GM19372 (cell line): ENCODE results near the gene CPB2.

Source experiments
- ATAC-seq: cut with Tn5 transposase; IDR thresholded peaks from one replicate; pipeline ENCODE4 v1.9.1; 2021; ENCODE audit warnings: mild to moderate bottlenecking, low read depth, moderate library complexity; ENCODE audit not compliant: unreplicated experiment

The CPB2 gene

GRCh38 chr13:46104868-46105267 lies at the start of gene CPB2:
Gene CPB2, minus strand, starts transcription at chr13:46105033. Its CDS starts 24 bp downstream, at chr13:46105009.
- no peak for ATAC-seq

GRCh38 chr13:46154136-46154801 lies 49.4 kb upstream of the CPB2 start:
- ATAC-seq = no peak

- no peak for ATAC-seq
Observed at GRCh38 chr13:46152627-46153328, 47.9 kb upstream of the CPB2 start.

GRCh38 chr13:46150134-46150693 lies 45.4 kb upstream of the CPB2 start:
- ATAC-seq = no peak

DNA sequence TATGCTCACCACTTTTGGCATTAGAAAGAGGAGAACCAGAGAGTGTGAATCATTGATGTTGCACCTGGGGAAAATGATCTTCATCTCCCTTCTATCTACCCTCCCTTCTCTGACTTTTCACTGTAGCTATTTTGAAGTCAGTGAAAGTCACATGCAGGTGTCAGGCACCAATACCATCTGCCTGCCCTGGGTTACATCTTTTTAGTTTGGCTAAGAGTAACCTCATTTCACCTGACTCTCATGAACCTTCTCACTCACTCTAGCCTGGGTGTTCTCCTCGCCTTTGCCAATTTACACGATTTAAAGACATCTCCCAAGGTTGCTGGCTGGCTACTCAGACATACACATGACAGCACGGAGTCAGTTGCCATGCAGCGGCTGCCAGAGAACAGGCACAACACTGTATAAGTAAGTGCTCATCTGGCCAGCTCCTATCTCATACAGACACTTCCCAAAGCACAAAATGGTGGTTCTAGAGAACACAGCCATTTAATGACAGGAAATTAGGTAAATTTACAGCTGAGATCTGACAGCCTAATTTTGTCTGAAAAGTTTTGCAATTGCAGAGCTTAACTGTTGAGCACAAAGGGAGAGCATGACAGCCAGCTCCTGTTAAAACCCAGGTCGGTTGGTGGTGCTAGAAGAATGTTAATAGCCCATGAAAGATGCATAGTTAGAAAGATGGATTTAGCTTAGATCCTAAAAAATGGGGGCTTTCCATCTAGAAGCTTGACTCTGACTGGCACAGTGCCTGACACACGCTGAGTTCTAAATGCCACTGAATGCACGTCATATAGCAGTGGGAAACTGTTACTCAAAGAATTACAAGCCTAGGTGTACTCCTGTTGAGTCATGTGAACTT lies 44.7 kb upstream of the CPB2 start:
- no peak for ATAC-seq

- no peak for ATAC-seq
Observed at GRCh38 chr13:46146898-46147297, 42.1 kb upstream of the CPB2 start.

GRCh38 chr13:46145950-46146349 lies 41.1 kb upstream of the CPB2 start:
- ATAC-seq = no peak

DNA sequence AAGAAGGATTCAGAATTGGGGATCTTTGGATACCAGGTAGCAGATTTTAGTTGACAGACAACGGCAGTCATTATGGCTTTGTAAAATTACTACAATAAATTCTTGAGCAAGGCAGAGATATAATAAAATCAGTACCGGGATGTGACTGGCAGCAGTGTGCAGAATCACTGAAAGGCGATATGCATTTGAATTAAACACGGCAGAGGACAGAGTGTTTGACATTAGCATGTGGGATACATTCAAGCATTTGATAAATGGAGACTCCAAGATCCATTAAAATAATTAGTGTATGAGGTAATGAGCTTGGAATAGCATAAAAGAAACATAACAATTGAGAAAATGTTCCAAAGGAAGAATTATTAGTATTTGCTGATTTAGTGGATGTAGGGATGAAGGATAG lies 40.3 kb upstream of the CPB2 start:
- no peak for ATAC-seq

GRCh38 chr13:46143184-46143701 lies 38.4 kb upstream of the CPB2 start:
- ATAC-seq = no peak

DNA sequence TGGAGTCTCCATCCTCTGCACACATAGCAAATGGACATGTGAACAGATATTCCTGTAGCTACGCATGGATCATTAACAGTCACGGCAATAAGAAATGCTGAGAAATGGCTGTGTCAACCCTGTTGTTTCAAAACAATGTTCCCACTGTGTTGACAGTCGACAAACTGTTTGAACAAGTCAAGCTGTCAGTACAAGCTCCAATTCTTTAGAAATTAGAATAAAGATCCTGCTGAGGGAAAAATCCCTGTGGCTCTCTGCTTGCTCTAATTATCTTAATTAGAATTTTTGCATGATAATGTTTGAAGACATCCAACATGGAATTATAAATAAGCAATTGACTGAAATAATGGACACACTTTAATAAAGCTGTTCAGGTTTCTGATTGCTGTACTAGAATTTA lies 37.9 kb upstream of the CPB2 start:
- ATAC-seq = no peak

DNA sequence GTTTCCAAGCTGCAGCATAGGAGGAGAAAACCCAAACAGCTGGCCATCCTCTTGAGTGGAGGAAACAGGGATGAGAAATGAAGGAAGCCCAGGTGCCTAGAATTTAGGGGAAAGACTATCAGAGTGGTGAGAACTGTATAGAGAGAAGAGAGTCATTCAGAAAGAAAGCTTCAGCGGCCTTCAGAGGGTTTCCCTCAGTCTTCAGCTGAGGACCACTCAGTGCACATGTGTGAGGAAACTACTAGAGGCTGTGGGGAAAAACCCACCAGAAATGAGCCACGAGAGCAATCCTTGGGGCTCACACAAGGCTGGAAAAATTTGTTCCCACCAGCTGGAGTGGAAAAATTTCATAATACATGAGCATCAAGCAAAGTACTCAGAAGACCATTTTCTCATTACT lies 35.2 kb upstream of the CPB2 start:
- no peak for ATAC-seq

GRCh38 chr13:46137627-46138317 lies 32.9 kb upstream of the CPB2 start:
- no peak for ATAC-seq

DNA sequence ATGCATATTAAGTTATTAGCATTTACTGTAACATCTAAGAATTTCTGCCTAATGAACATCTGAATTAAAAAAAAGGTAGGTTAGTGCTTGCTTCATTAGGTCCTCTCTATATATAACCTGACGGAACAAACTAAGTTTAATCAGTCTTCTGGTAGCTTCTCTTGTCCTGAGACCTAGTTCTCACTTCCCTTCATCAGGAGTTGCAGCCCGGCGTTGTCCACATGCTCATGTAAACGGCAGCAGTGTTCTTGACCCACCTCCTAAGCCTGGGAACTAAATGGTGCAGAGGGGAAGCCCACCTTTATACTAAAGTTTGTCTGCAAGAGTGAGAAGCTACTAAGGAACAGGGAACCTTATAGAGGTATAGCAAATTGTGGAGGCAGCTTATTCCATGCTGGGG lies 31.9 kb upstream of the CPB2 start:
- ATAC-seq = no peak

- no peak for ATAC-seq
Observed at GRCh38 chr13:46134961-46135522, 30.2 kb upstream of the CPB2 start.

GRCh38 chr13:46134494-46134893 lies 29.7 kb upstream of the CPB2 start:
- ATAC-seq = no peak

DNA sequence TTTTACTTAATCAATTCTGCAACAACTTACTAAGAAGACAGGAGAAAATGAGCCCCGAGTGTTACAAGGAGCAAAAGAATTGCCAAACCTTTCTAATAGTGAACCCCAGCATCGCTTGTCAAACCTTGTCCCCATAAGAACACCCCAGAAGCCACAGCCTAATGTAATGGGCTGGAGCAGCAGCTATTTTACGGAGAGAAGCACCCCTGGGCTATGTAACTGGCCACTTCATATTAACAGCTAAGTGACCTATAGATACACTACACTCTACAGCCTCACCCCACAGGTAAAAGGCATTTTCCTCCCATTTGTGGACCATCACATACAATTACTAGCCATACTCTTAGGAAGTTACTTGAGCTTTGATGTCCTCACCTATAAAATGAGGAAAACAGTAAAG lies 27.3 kb upstream of the CPB2 start:
- ATAC-seq = no peak

- ATAC-seq = no peak
Observed at GRCh38 chr13:46131705-46132104, 26.9 kb upstream of the CPB2 start.

DNA sequence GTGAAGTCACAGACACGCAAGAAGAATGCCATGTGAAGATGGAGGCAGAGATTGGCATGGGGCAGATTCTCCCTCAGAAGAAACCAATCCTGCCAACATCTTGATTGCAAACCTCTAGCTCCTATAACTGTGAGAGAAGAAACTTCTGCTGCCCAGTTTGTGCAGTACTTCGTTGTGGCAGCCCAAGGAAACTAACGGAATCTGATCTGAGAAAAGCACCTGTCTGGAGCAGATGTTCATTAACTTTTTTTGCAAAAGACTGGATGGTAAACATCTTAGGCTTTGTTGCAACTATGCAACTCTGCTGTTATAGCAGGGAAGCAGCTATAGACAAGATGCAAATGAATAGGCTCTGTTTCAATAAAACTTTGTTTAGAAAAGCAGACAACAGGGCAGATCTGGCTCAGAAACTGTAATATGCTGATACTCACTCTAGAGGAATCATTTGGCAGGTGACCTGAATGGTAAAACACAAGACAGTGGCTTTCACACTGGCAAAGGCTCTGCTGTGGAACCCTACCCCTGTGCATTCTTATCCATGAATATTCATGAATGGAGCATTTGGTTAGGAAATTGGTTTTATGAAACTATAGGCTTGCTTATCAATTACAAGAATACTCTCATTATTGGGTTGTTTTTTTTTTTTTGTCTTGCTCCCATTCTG lies 25.3 kb upstream of the CPB2 start:
- no peak for ATAC-seq

GRCh38 chr13:46129124-46129523 lies 24.3 kb upstream of the CPB2 start:
- ATAC-seq = no peak
